NOMO-1 (cell line): Measurements from ENCODE around the gene TPK1.
A peak's percentile ranks its signal among the peaks of the same experiment; 100 is the strongest.
"Not testable (repeated sequence)": the region's sequence is repeated elsewhere in the genome, so short reads cannot be mapped to it uniquely, and the experiment has no call there.

Source experiments
- DNase-seq, 2 experiments: peaks; one replicate each; lab custom pipeline; 2025; ENCODE audit not compliant: unreplicated experiment in 2 of 2; lab: John Stamatoyannopoulos, UW

Gene TPK1

DNA sequence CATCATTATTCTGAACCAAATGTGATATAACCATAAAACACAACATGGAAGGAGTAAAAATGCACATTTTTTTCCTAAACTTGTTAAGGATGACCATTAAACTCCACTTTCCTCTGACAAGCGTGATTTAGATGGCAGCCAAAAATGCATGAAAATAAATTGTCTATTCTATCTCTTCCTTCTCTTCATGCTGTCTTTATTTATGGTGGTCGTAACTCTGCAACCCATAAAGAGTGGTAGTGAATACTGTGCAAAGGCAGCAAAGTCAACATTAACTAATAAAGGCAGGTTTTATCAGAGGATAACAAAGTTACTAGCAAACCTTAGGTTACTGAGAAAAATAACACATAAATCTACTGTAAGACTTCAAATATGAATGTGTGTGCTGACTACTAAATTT lies 106.6 kb downstream of the TPK1 start:
- no peak for DNase-seq

DNA sequence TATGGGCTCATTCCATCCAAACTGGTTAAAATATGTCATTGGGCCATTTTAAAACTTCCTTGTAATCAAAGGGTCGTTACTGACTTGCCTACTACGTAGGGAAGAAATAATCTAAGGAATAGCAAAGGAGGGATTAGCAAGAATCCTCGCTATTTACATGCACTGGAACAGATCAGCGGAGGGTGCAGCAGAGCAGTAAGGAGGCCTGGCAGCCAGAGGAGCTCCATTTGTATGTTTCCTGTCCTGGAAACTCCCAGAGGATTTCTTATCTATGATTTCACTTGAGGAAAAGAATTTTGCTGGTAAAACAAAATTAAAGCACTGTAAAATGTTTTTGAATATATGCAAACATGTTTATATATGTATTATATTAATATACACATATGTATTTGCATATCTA lies 107.3 kb downstream of the TPK1 start:
- no peak for DNase-seq

DNA sequence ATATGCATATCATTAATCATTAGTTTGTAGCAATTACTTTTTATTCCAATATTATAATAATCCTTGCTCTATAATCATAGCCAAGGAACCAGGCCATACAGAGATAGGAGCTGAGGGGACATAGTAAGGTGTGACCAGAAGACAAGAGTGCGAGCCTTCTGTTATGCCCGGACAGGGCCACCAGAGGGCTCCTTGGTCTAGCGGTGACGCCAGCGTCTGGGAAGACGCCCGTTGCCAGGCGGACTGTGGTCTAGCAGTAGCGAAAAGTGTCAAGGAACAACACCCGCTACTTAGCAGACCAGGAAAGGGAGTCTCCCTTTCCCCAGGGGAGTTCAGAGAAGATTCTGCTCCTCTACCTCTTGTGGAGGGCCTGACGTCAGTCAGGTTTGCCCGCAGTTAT lies 109.0 kb downstream of the TPK1 start:
- DNase-seq = not testable (repeated sequence)

DNA sequence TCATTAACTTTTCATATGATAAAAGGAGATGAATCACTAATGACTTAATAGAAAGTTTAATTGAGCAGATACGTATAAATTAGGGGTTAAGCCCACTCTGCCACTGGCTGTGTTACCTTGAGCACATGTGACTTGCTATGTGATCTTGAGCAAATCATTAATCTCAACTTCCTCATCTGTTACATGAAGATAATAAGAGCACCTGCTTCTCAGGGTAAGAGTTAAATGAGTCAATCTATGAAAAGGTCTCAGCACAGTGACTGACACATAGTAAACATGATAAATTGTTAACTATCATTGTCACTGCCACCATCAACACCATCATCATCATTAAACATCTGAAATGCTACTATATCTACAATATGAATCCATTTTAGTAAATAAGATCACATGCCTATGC lies 110.8 kb downstream of the TPK1 start:
- no peak for DNase-seq

DNA sequence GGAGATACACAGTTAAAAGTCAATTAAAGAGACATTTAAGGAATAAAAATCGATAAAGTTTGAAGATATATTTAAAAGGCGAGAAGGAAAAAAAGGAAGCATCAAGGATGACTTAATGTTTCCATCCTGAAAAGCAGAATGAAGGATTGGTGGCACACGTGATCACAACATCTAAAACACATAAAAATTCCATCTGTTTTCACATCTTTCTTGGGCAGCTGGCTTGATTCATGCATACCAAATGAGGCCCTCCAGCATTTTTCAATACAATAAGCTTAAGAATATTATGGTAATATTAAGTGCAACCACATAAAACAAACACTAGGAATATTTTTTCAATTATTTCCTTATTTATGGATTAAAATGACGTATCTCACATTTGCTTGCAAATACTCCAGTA lies 112.6 kb downstream of the TPK1 start:
- DNase-seq = no peak

DNA sequence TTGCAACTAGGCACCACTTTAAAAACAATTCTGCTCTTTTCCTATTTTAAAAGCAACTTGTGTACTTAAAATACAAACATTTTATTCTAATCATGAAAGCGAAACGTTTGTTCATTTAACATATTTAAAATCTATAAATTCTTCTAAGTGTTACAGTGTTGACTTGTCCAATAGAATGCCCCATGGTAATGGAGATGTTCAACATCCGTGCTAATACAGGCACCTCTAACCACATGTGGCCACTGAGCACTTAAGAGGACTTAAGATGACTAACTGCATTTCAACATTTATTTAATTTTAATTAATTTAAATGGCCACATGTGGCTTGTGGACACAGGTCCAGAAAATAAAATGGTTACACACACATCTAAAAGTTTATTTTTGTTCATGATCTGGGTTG lies 115.1 kb downstream of the TPK1 start:
- DNase-seq = no peak

DNA sequence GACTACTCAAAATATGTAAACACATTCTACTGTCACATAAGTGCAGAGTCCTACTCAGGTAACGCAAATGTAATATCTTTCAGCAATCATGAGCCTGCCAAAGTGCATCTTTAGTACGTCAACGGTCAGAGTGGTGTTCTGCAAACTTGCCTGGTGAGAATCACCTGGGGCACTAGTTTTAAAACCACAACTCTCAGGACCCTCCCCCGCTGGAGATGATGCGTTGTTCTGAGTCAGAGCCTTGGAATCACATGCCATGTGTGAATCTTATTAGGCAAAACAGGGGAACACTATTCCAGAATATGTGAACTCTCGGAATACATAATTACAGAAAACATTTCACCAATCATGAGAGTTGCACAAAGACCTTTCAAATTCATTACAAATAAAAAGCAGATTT lies 115.7 kb downstream of the TPK1 start:
- DNase-seq = no peak

DNA sequence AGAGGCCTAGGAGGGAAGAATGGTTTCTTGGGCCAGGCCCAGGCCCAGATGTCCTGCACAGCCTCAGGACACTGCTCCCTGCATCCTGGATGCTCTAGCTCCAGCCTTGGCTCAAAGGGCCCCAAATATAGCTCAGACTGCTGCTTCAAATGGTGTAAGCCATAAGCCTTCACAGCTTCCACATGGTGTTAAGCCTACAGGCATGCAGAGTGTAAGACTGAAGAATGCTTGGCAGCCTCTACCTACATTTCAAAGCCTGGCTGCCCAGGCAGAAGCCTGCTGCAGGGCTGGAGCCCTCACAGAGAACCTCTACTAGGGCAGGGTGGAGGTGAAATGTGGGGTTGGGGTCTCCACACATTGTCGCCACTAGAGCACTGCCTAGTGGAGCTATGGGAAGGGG lies 118.1 kb downstream of the TPK1 start:
- DNase-seq = no peak

DNA sequence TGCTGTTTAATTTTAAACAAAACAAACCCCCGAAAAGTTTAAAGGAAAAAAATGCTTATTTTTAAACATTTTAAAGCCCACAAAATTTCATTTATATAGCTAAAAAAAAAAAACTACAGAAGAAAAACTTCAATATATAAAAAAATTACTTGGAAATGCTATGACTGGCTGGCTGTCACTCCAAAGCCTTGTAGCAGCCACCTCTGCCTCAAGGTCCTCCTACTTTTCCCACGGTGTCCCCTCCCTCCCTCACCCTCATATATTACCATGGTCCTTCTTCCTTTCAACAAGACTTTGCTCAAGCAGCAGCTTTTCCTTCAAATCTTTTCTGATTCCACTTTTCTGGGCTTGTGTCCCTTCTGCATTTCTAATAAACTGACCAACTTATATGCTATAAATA lies 122.0 kb downstream of the TPK1 start:
- DNase-seq = no peak

DNA sequence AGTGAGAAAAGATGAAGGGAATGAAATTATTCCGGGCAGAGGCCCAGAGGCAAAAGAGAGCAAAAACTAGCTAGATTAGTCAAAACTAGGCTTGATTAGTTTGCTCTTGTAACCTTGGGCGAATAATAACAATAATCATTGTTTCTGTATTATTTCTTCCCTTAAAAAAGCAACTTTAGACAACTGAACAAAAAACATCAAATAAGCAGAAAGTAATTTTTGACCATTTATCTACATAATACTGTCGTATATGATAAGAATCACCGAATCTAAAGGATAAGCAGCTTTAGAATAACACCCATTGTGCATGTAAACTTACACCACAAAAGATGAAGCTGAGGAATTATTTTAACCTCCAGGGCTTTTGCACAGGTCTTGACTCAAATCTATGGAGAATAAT lies 125.1 kb downstream of the TPK1 start:
- DNase-seq = no peak

DNA sequence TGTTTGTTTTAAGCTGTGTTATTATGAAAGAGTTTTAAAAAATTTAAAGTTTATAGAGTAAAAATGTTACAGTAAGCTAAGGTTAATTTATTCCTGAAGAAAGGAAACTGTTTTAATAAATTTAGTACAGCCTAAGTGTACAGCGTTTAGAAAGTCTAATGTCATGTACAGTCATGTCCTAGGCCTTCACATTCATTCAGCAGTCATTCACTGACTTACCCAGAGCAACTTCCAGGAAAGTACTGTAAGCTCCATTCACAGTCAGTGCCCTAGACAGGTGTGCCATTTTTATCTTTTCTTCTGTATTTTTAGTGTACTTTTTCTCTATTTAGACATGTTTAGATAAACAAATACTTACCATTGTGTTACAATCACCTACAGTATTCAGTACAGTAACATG lies 126.8 kb downstream of the TPK1 start:
- no peak for DNase-seq

DNA sequence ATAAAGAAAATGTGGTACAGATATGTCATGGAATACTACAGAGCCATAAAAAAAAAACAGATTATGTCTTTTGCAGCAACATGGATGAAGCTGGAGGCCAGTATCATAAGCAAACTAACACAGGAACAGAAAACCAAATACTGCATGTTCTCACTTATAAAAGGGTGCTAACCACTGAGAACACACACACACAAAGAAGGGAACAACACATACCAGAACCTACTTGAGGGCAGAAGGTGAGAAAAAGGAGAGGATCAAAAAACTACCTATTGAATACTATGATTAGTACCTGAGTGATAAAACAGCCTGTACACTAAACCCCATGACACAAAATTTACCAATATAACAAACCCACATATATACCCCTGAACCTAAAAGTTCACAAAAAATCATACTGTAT lies 144.6 kb downstream of the TPK1 start:
- DNase-seq = no peak

DNA sequence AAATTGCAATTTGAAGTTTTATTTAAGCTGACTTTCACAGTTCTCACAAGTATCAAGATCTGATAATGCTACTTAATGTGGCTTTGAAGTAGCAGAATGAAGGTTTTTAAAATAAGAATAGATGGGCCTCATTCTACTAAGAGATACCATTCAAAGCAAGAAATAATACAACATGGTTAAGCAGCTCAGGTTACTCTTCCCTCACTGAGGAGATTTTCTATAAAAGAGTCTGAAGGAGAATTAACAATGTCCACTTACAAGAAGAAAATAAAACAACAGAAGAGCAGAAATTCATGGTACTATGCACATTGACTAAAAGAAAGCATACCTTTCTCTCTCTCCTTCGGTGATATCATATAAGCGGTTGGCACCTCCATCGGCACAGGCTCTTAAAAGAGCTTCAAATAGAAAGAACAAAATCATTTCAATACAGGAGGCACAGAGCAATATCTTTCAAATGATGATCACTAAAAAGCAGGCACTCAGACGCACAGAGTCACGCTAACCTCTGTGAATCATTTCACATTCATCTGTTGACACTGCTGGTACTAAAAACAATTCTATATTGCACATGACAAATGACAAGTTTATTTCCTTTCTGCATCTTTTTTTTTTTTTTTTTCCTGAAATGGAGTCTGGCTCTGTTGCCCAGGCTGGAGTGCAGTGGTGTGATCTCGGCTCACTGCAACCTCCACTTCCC lies 153.1 kb downstream of the TPK1 start:
- DNase-seq = no peak

DNA sequence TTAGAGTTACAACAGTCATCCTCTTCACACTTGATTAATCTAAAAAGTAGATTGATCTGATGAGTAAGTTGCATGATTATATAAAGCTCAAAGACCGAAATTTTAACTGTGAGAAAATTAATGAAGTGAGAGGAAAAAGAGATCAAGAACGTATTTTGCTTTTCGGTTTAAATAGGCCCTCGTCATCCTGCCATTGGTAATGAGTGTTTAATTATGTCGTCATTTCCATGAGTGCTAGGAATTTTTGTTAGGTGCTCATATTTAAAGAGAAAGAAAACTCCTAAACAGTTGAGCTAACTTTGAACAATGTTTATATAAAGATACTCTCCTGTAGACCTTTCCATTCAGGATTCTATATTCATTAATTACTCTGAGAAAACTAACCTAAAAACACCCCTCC lies 159.4 kb downstream of the TPK1 start:
- no peak for DNase-seq

DNA sequence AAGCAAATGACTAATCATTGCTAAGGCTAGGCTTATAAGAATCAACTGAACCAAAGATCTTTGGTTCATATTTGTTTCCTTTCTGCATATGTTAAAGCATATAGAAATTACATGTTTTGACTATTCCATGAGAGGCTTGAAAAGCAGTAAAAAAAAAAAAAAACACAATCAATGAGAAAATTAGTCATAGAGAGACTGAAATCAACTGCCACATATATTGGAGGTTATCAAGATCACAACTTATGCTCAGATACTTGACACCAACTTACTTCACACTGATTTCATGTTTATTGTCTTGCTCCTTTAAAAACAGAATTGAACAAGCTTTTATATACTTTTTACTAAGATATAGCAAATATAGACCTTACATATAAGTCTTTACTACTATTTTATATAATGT lies 161.3 kb downstream of the TPK1 start:
- DNase-seq = no peak

DNA sequence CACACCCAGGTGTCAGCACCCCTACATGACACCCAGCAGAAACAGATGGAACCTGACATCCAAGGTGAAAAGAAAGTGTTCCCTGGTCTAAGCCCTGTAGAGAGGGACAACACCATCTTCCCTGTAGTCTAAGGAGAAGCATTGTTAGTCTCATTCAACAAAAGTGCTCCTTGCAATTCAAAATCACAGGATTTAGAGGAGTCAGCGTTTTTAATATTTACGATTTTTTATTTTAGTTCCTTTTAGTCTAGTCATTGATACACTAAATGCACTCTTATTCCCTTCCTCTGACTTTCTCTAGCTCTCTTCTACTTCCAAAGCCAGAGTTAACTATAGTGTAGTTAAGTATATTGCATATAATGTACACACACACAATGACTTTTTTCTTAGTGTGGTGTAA lies 163.0 kb downstream of the TPK1 start:
- DNase-seq = no peak

DNA sequence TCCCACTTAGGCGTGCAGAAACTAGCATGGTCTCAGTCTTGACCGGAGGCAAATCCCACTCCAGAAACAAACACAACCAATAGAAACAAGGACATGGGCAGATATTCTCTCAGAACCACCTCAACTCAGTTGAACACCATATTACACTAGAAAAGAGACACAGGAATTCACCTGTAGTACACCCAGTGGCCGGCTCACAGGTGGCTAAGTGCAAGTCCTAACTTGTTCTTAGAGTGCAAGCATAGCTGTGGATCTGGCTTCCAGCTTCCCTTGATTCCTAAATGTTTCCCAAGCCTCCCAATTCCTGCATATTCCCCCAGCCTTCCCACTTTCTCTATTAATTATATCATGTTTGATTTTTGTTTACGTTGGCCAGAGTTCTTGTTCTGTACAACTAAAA lies 164.4 kb downstream of the TPK1 start:
- DNase-seq = no peak

DNA sequence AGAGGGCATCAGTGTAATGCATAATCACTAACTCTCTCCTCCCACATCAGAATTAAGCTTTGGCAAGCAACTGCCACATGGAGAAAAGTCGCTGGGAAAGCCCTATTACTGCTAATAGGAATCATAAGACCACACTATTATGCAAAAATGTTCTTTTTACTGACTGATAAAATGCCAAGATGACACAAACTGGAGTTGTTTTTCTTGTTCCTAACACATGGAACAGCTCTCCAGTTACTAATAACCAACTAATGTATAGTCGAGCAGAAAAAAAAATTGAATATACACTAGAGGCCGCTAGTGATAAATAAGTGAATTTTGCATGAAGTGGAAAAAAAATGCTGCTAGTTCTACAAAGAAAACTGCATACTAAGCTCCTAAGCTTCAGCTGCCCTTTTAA lies 165.6 kb downstream of the TPK1 start:
- peak in 1 of 2 experiments; percentile 8 for DNase-seq

DNA sequence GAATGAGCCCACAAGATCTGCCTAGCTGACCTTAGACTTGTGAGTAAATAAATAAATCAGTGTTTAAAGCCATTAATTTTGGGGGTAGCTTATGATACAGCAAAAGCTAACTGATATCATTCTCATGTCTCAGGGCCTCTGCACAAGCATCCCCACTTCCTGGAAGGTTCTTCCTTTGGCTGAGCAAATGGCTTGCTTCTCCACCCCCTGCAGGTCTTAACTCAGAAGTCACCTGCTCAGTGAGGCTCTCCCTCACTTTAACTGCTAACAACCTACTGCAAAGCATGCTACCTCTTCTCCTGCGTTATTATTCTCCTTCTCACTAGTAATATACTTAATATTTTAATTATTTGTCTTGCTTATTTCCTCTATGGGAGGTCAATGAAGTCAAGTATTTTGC lies 167.3 kb downstream of the TPK1 start:
- DNase-seq = no peak

DNA sequence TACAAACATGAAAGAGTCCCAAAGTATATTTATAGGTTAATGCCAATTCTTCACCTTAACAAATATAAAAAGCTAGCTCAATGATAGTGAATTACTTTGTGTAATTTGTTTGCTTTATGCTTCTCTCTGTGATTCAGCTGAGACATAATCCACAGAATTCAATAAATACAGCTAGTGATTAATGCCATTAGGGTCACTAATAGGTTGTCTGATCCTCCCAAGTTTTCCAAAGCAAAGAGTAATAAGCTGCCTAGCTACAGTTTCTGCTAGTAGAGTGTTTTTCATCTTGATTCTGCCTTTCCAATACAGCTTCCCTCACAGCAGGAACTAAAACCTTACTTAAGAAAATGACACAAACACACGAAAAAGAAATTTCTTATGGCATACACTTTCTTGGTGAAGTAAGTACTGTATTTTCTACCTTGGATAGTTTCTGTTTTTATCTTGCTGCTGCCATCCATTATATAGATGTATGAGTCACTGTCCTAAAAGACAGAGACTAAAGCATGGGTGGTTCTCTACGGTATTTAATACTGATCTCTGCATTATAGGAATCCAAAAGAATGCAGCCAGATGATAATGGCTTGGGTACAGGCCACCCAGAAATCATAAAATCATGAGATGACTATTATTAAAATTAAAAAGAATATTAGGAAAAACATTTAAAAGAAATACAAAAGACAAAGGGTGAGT lies 170.0 kb downstream of the TPK1 start:
- no peak for DNase-seq

DNA sequence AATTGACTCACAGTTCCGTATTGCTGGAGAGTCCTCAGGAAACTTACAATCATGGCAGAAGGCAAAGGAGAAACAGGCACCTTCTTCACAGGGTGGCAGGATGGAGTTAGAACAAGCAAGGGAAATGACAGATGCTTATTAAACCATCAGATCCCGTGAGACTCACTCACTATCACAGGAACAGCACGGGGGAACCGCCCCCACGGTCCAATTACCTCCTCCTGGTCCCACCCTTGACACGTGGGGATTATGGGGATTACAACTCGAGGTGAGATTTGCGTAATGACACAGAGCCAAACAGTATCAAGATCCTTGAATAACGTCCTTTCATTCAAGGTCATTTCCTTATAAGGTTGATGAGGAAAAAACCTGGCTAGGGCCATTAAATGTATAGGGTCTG lies 176.6 kb downstream of the TPK1 start:
- DNase-seq = no peak

DNA sequence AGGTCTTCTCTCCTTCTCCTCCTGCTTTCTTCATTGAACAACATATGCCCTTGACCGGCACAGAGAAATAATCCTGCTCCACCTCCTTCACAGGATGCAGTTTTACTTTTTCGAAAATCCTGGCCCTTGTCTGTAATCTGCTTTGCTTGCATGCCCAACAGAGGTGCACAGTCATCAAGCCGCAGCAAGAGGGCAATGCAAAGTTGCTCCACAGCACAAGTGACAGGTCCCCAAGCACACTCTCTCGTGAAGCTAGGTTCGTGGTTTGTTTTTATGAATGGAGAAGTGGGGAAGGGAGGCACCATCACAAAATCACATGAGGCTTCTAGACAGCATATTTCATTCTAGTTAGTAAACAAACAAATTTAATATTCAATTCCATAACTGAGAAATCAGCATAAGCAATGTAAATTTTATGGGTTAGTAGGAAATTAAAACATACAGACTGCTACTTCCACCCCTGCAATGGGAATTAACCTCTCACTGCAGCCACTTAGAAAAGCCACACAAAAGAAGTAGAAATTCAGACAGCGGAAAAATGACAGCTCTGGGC lies 178.8 kb downstream of the TPK1 start:
- DNase-seq = peak in 1 of 2 experiments; percentile 9
